Natural killer cell (primary cell): ENCODE measurements around the gene ARNT2. TPM values are rescaled to one million over a fixed set of nuclear protein-coding genes. Genes with fewer than 3 reads are reported as not detected.

Source experiments
- ATAC-seq, 3 donors: fragments of 150-1000 bp in 2 of 3; fragments of 200-7000 bp in 1 of 3; cut with Tn5 transposase; 1 replicate in 1 of 3; 2 replicates in 2 of 3; pipeline ENCODE4 v1.10.0; 2021; ENCODE audit warnings: mild to moderate bottlenecking in 2 of 3, moderate library complexity in 2 of 3
- DNase-seq, 2 donors: peaks; one replicate each; pipeline versions ENCODE4 v3.0.0 to v3.0.0-alpha.2; 2013 to 2021; ENCODE audit warnings: mixed read lengths in 1 of 2
- H3K27ac ChIP-seq: one replicate; pipeline ENCODE4 v1.5.1; 2013; ENCODE audit warnings: mild to moderate bottlenecking, low read length
- H3K27me3 ChIP-seq: one replicate; pipeline ENCODE4 v1.6.1; 2013; ENCODE audit warnings: low read length; ENCODE audit not compliant: control insufficient read depth, insufficient read depth
- H3K36me3 ChIP-seq: one replicate; pipeline ENCODE4 v1.6.1; 2013; ENCODE audit warnings: low read length; ENCODE audit not compliant: control insufficient read depth, insufficient read depth
- H3K4me1 ChIP-seq: one replicate; pipeline ENCODE4 v1.6.1; 2013; ENCODE audit warnings: low read length; ENCODE audit not compliant: control insufficient read depth, insufficient read depth
- H3K4me3 ChIP-seq: one replicate; pipeline ENCODE4 v1.5.1; 2013; ENCODE audit warnings: low read length
- H3K9me3 ChIP-seq: one replicate; pipeline ENCODE4 v1.6.1; 2013; ENCODE audit warnings: low read length; ENCODE audit not compliant: control insufficient read depth, insufficient read depth
- H3K27ac Mint-ChIP-seq, 2 donors: one replicate each; pipeline ENCODE4 v1.8.0; 2022; ENCODE audit warnings: mild to moderate bottlenecking in 2 of 2, mixed read lengths in 2 of 2, moderate library complexity in 1 of 2
- H3K27me3 Mint-ChIP-seq, 2 donors: one replicate each; pipeline ENCODE4 v1.8.0; 2022; ENCODE audit warnings: low read depth in 2 of 2, mixed read lengths in 2 of 2
- H3K36me3 Mint-ChIP-seq: one replicate; pipeline ENCODE4 v1.8.0; 2022; ENCODE audit warnings: mixed read lengths
- H3K4me1 Mint-ChIP-seq, 2 donors: one replicate each; pipeline ENCODE4 v1.8.0; 2022; ENCODE audit warnings: mixed read lengths in 2 of 2
- H3K4me3 Mint-ChIP-seq: one replicate; pipeline ENCODE4 v1.8.0; 2022; ENCODE audit warnings: mild to moderate bottlenecking, moderate library complexity, mixed read lengths
- H3K9me3 Mint-ChIP-seq, 2 donors: one replicate each; pipeline ENCODE4 v1.8.0; 2022; ENCODE audit warnings: mixed read lengths in 2 of 2
- CTCF ChIP-seq: fragments of 200-600 bp; IDR thresholded peaks from one replicate; pipeline ENCODE4 v1.8.0; 2022; ENCODE audit warnings: antibody characterized with exemption
- whole genome bisulfite sequencing: methylation state at CpG from one replicate; pipeline ENCODE4 v1.1.7; 2013; ENCODE audit warnings: missing lambda C conversion rate; ENCODE audit not compliant: insufficient coverage; 5-methylcytosine and 5-hydroxymethylcytosine counted together
- intact Hi-C: fragments of 100-400 bp; cut with micrococcal nuclease; formaldehyde crosslinking; loops from one replicate; pipeline ENCODE4 v1.14.2; 2022
- total RNA-seq, 4 donors: library from RNA; stranded (reverse); fragments of 120-200 nt in 1 of 4; gene quantifications; one replicate each; pipeline versions ENCODE4 v1.2.3 to v1.2.4, GENCODE V29; 2013 to 2022

Gene ARNT2
- total RNA-seq, 3 donors from 2014 or later (not counting 1 experiment from before 2014, with no cell fraction given): not detected

- Histone ChIP-seq H3K4me3 (no peak overlapping the region), H3K27me3 (no peaks in the 10 kb centered on the region), H3K4me1 (no peaks in the 10 kb centered on the region), H3K36me3 (no peaks in the 10 kb centered on the region), H3K9me3 (no peaks in the 10 kb centered on the region), H3K27ac (no peak overlapping the region)
- DNase-seq: no peak
- Mint-ChIP-seq H3K4me3 (no peak overlapping the region), H3K27ac (no peak overlapping the region), H3K27me3 (peaks cover 8 to 15% of the 10 kb centered on the region in 2 donors), H3K4me1 (no peaks in the 10 kb centered on the region), H3K36me3 (no peaks in the 10 kb centered on the region), H3K9me3 (no peaks in the 10 kb centered on the region)
- TF ChIP-seq CTCF: no peak
- intact Hi-C loops: no loop called here
- WGBS: 71% methylated on average over 6 of the region's 6 CpGs
- no peak for ATAC-seq
Measured at GRCh38 chr15:80579611-80580010, 175.4 kb downstream of the ARNT2 start.

GRCh38 chr15:80580106-80580505 lies 175.9 kb downstream of the ARNT2 start:
- Mint-ChIP-seq H3K9me3 (no peaks in the 10 kb centered on the region), H3K4me3 (no peak overlapping the region), H3K4me1 (no peaks in the 10 kb centered on the region), H3K36me3 (no peaks in the 10 kb centered on the region), H3K27ac (no peak overlapping the region), H3K27me3 (peaks cover 8 to 13% of the 10 kb centered on the region in 2 donors)
- TF ChIP-seq CTCF: no peak
- no peaks in the 10 kb centered on the region for H3K27me3 ChIP-seq
- H3K36me3 ChIP-seq: no peaks in the 10 kb centered on the region
- no peaks in the 10 kb centered on the region for H3K4me1 ChIP-seq
- ATAC-seq: no peak
- no peaks in the 10 kb centered on the region for H3K9me3 ChIP-seq
- intact Hi-C loops: no loop called here
- WGBS: 50% methylated on average over 9 of the region's 9 CpGs
- H3K4me3 ChIP-seq: no peak overlapping the region
- no peak for DNase-seq
- H3K27ac ChIP-seq: no peak overlapping the region

- Mint-ChIP-seq H3K4me1 (no peaks in the 10 kb centered on the region), H3K4me3 (no peak overlapping the region), H3K27me3 (peaks cover 8 to 13% of the 10 kb centered on the region in 2 donors), H3K9me3 (no peaks in the 10 kb centered on the region), H3K36me3 (no peaks in the 10 kb centered on the region), H3K27ac (no peak overlapping the region)
- Histone ChIP-seq H3K9me3 (no peaks in the 10 kb centered on the region), H3K4me1 (no peaks in the 10 kb centered on the region), H3K27me3 (no peaks in the 10 kb centered on the region), H3K27ac (no peak overlapping the region), H3K36me3 (no peaks in the 10 kb centered on the region), H3K4me3 (no peak overlapping the region)
- DNase-seq: no peak
- intact Hi-C loops: no loop called here
- no peak for ATAC-seq
- no peak for TF ChIP-seq CTCF
- WGBS: 90% methylated on average over 10 of the region's 11 CpGs
Measured at GRCh38 chr15:80580536-80581260, 176.5 kb downstream of the ARNT2 start.

GRCh38 chr15:80581976-80582375 lies 177.8 kb downstream of the ARNT2 start:
- Histone ChIP-seq H3K4me1 (no peaks in the 10 kb centered on the region), H3K27ac (no peak overlapping the region), H3K27me3 (no peaks in the 10 kb centered on the region), H3K9me3 (no peaks in the 10 kb centered on the region), H3K36me3 (no peaks in the 10 kb centered on the region), H3K4me3 (no peak overlapping the region)
- 88% methylated on average over 7 of the region's 7 CpGs for WGBS
- no peaks in the 10 kb centered on the region for H3K9me3 Mint-ChIP-seq
- no peaks in the 10 kb centered on the region for H3K4me1 Mint-ChIP-seq
- H3K27ac Mint-ChIP-seq: no peak overlapping the region
- no peak for ATAC-seq
- TF ChIP-seq CTCF: no peak
- no peak overlapping the region for H3K4me3 Mint-ChIP-seq
- DNase-seq: no peak
- intact Hi-C loops: no loop called here
- H3K27me3 Mint-ChIP-seq: peaks cover 8 to 13% of the 10 kb centered on the region in 2 donors
- H3K36me3 Mint-ChIP-seq: no peaks in the 10 kb centered on the region
